Tibial nerve (tissue), 4 donors: Measurements from ENCODE around the gene KAT6B.

Source experiments
- EP300 ChIP-seq, 2 donors: sonication (generic); formaldehyde crosslinking; IDR thresholded peaks; one replicate each; pipeline ENCODE4 v1.6.1; 2017; ENCODE audit warnings: antibody characterized with exemption in 2 of 2, mild to moderate bottlenecking in 1 of 2
- TF ChIP-seq, protein P1 (sequence below), 5 experiments: fragments of 200-600 bp in 3 of 5; fragments of 450-650 bp in 2 of 5; sonication (generic) in 3 of 5; IDR thresholded peaks; one replicate each; pipeline ENCODE4 v1.5.1; 2016 to 2019; ENCODE audit warnings: antibody characterized with exemption in 5 of 5, mild to moderate bottlenecking in 3 of 5, moderate library complexity in 2 of 5

DNA sequence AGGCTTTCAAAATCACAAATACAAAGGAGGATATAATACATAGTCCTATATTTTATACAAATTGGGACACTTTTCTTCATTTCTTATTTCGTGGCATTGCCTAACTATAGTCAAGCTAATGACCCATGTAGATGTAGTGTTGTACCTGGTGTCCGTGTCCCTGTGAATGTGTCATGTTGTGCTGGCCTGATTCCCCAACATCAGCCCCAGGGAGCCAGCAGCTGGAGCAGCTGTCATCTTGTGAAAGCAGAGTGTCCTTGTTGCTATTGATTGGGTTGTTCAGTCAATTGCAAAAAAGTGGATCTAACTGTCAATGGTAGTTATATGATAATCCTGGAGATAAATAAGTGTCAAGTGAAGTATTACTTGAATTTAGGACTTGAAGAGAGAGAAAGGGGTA is 86.3 kb downstream of the KAT6B start:
- TF ChIP-seq, protein P1, sequence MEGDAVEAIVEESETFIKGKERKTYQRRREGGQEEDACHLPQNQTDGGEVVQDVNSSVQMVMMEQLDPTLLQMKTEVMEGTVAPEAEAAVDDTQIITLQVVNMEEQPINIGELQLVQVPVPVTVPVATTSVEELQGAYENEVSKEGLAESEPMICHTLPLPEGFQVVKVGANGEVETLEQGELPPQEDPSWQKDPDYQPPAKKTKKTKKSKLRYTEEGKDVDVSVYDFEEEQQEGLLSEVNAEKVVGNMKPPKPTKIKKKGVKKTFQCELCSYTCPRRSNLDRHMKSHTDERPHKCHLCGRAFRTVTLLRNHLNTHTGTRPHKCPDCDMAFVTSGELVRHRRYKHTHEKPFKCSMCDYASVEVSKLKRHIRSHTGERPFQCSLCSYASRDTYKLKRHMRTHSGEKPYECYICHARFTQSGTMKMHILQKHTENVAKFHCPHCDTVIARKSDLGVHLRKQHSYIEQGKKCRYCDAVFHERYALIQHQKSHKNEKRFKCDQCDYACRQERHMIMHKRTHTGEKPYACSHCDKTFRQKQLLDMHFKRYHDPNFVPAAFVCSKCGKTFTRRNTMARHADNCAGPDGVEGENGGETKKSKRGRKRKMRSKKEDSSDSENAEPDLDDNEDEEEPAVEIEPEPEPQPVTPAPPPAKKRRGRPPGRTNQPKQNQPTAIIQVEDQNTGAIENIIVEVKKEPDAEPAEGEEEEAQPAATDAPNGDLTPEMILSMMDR (IDR thresholded peaks at IDR 0.05), result no peak
- no peak for TF ChIP-seq EP300 (IDR thresholded peaks at IDR 0.05)
